Upper lobe of left lung (tissue), 6 donors: ENCODE measurements around the gene RABGAP1. TPM values are rescaled to one million over a fixed set of nuclear protein-coding genes. Genes with fewer than 3 reads are reported as not detected.

Experiments used
- ATAC-seq, 2 donors: fragments of 200-7000 bp; cut with Tn5 transposase; one replicate each; pipeline ENCODE4 v1.9.1; 2022; ENCODE audit warnings: mild to moderate bottlenecking in 2 of 2, moderate library complexity in 2 of 2; ENCODE audit not compliant: low FRiP score in 2 of 2
- DNase-seq, 2 donors: peaks; one replicate each; pipeline ENCODE4 v3.0.0-alpha.2; 2019 to 2020
- H3K27ac ChIP-seq, 4 donors: fragments of 200-600 bp; sonication (generic); one replicate each; pipeline ENCODE4 v1.5.1; 2016 to 2019
- H3K27me3 ChIP-seq, 4 donors: fragments of 200-600 bp; sonication (generic); one replicate each; pipeline ENCODE4 v1.5.1; 2017 to 2019
- H3K36me3 ChIP-seq, 4 donors: fragments of 200-600 bp; sonication (generic); one replicate each; pipeline ENCODE4 v1.5.1; 2016 to 2019
- H3K4me1 ChIP-seq, 4 donors: fragments of 200-600 bp; sonication (generic); one replicate each; pipeline ENCODE4 v1.5.1; 2018 to 2019
- H3K4me3 ChIP-seq, 4 donors: fragments of 200-600 bp; sonication (generic); one replicate each; pipeline ENCODE4 v1.5.1; 2017 to 2019; ENCODE audit warnings: mild to moderate bottlenecking in 2 of 4, moderate library complexity in 1 of 4
- H3K9me3 ChIP-seq, 4 donors: fragments of 200-600 bp; sonication (generic); one replicate each; pipeline ENCODE4 v1.5.1; 2018 to 2019
- EP300 ChIP-seq, 4 donors: sonication (generic); formaldehyde crosslinking; IDR thresholded peaks; one replicate each; pipeline ENCODE4 v1.5.1; 2017; ENCODE audit warnings: antibody characterized with exemption in 4 of 4, control low read depth in 2 of 4
- POLR2A ChIP-seq, 4 donors: fragments of 450-650 bp; IDR thresholded peaks; one replicate each; pipeline ENCODE4 v1.5.1; 2016 to 2017; ENCODE audit warnings: antibody characterized with exemption in 4 of 4, mild to moderate bottlenecking in 2 of 4
- POLR2AphosphoS5 ChIP-seq, 2 donors: sonication (generic); formaldehyde crosslinking; IDR thresholded peaks; one replicate each; pipeline ENCODE4 v1.5.1; 2017; ENCODE audit warnings: antibody characterized with exemption in 2 of 2
- WGBS, 2 donors: methylation state at CpG; one replicate each; pipeline ENCODE4 v1.1.5; 2017 to 2018; 5-methylcytosine and 5-hydroxymethylcytosine counted together
- total RNA-seq, 6 donors: library from RNA; depleted of rRNA in 4 of 6; stranded (reverse); fragments of >200 nt in 4 of 6; gene quantifications; one replicate each; pipeline versions ENCODE4 v1.1.0 to v1.2.1, GENCODE V29; 2016 to 2021
- TF ChIP-seq, protein P1 (sequence below), 6 experiments: fragments of 450-650 bp in 4 of 6; fragments of 200-600 bp in 2 of 6; sonication (generic) in 2 of 6; IDR thresholded peaks; one replicate each; pipeline ENCODE4 v1.5.1; 2016 to 2019; ENCODE audit warnings: antibody characterized with exemption in 6 of 6
- donor health status: DM: no; HTN: no; CAD: no; lungs with moderate emphysema.
- donor health status: DM: no; HTN: yes; CAD: no; lungs with severe emphysema.

The RABGAP1 gene
- total RNA-seq, 6 donors from 2014 or later = 41.7 to 147 (median 62.6) TPM

GRCh38 chr9:123065196-123065595, 124.4 kb downstream of the RABGAP1 start:
- DNase-seq (no peak), ATAC-seq (no peak)
- Histone ChIP-seq H3K4me1 (no peaks in the 10 kb centered on the region), H3K27ac (no peak overlapping the region), H3K36me3 (peaks cover 7 to 53% (median 14%) of the 10 kb centered on the region in 4 donors), H3K4me3 (no peak overlapping the region), H3K9me3 (no peaks in the 10 kb centered on the region), H3K27me3 (no peaks in the 10 kb centered on the region)
- WGBS, 2 donors = 87 to 92% methylated on average over 2 of the region's 2 CpGs
- TF ChIP-seq, protein P1, sequence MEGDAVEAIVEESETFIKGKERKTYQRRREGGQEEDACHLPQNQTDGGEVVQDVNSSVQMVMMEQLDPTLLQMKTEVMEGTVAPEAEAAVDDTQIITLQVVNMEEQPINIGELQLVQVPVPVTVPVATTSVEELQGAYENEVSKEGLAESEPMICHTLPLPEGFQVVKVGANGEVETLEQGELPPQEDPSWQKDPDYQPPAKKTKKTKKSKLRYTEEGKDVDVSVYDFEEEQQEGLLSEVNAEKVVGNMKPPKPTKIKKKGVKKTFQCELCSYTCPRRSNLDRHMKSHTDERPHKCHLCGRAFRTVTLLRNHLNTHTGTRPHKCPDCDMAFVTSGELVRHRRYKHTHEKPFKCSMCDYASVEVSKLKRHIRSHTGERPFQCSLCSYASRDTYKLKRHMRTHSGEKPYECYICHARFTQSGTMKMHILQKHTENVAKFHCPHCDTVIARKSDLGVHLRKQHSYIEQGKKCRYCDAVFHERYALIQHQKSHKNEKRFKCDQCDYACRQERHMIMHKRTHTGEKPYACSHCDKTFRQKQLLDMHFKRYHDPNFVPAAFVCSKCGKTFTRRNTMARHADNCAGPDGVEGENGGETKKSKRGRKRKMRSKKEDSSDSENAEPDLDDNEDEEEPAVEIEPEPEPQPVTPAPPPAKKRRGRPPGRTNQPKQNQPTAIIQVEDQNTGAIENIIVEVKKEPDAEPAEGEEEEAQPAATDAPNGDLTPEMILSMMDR (IDR thresholded peaks at IDR 0.05) = no peak
- TF ChIP-seq EP300 (IDR thresholded peaks at IDR 0.05) (no peak), POLR2A (IDR thresholded peaks at IDR 0.05) (no peak), POLR2AphosphoS5 (IDR thresholded peaks at IDR 0.05) (no peak)

- no peaks in the 10 kb centered on the region for H3K4me1 ChIP-seq
- H3K36me3 ChIP-seq = peaks cover 7 to 65% (median 17%) of the 10 kb centered on the region in 4 donors
- DNase-seq = no peak
- TF ChIP-seq EP300 (IDR thresholded peaks at IDR 0.05) (no peak), POLR2A (IDR thresholded peaks at IDR 0.05) (no peak), POLR2AphosphoS5 (IDR thresholded peaks at IDR 0.05) (no peak)
- TF ChIP-seq, protein P1 (IDR thresholded peaks at IDR 0.05) = no peak
- H3K27ac ChIP-seq = no peak overlapping the region
- H3K27me3 ChIP-seq = no peaks in the 10 kb centered on the region
- ATAC-seq = no peak
- H3K4me3 ChIP-seq = no peak overlapping the region
- WGBS, 2 donors = 90 to 94% methylated on average over 1 of the region's 1 CpG
- H3K9me3 ChIP-seq = no peaks in the 10 kb centered on the region
Observed at GRCh38 chr9:123067136-123067535, 126.3 kb downstream of the RABGAP1 start.

DNA sequence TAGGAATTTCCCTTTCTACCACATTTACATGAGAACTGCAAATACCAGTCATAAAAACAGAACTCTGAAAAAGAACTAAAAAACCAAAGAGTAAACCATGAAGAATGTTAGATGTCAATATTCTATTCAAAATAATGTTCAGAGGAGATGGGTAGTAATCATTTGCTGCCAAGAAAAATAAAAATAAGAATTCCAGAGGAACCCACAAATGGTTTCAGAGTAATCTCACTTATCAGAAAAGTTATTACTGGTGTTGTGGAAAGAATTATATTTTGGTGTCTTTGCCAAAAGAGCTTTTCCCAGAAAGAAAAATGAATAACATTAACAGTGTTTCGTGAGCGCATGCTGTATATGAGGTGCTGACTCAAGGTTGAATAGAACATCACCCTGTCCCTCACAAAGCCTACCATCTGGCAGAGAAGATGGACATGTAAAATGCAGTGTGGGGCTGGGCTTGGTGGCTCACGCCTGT, 128.2 kb downstream of the RABGAP1 start:
- TF ChIP-seq POLR2AphosphoS5 (IDR thresholded peaks at IDR 0.05) (no peak), POLR2A (IDR thresholded peaks at IDR 0.05) (no peak), EP300 (IDR thresholded peaks at IDR 0.05) (no peak)
- TF ChIP-seq, protein P1 (IDR thresholded peaks at IDR 0.05) = no peak
- 77% methylated on average over 3 of the region's 3 CpGs for WGBS, 2 donors
- DNase-seq (no peak), ATAC-seq (no peak)
- Histone ChIP-seq H3K4me1 (peaks cover 0 to 9% (median 2%) of the 10 kb centered on the region in 4 donors), H3K4me3 (no peak overlapping the region), H3K9me3 (no peaks in the 10 kb centered on the region), H3K27ac (no peak overlapping the region), H3K36me3 (peaks cover 7 to 76% (median 17%) of the 10 kb centered on the region in 4 donors), H3K27me3 (no peaks in the 10 kb centered on the region)

DNA sequence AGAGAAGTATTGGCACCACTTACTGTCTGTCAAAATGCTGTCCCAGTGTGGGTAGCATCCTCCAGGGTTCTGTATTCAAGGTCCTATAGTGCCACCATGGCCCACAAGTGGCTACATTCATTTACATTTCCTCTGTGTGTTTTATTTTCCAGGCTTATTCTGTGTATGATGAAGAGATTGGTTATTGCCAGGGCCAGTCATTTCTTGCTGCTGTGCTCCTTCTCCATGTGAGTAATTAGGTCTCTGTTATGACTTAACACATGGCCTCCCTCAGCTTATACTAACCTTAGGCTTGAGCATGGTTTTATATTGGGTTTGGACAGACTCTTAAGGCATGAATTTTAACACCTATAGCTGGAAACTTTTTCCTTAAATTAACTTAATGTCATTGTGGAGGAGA, 129.4 kb downstream of the RABGAP1 start:
- Histone ChIP-seq H3K4me1 (peaks cover 0 to 14% (median 6%) of the 10 kb centered on the region in 4 donors), H3K27ac (no peak overlapping the region), H3K36me3 (peaks cover 7 to 70% (median 17%) of the 10 kb centered on the region in 4 donors)

More for the DNA sequence above, 129.4 kb downstream of the RABGAP1 start:
- TF ChIP-seq POLR2AphosphoS5 (IDR thresholded peaks at IDR 0.05) = no peak
- no peak for TF ChIP-seq EP300 (IDR thresholded peaks at IDR 0.05)
- no peak for TF ChIP-seq POLR2A (IDR thresholded peaks at IDR 0.05)
- TF ChIP-seq, protein P1 (IDR thresholded peaks at IDR 0.05) = no peak
- H3K27me3 ChIP-seq = no peaks in the 10 kb centered on the region
- no peak for DNase-seq
- no peak overlapping the region for H3K4me3 ChIP-seq
- H3K9me3 ChIP-seq = no peaks in the 10 kb centered on the region
- no peak for ATAC-seq
